HG02610 (cell line): ENCODE results near the gene TPO.
"Not testable (repeated sequence)": the region's sequence is repeated elsewhere in the genome, so short reads cannot be mapped to it uniquely, and the experiment has no call there.

ENCODE experiments used
- ATAC-seq: cut with Tn5 transposase; IDR thresholded peaks from one replicate; pipeline ENCODE4 v1.9.1; 2021; ENCODE audit warnings: mild to moderate bottlenecking, moderate library complexity; ENCODE audit not compliant: unreplicated experiment

TPO gene

GRCh38 chr2:1413156-1413710 lies at the start of gene TPO:
TSS of gene TPO (plus strand) at chr2:1413463. CDS start at chr2:1414409, 946 bp downstream.
- ATAC-seq = no peak

GRCh38 chr2:1366546-1367134 lies 46.6 kb upstream of the TPO start:
- no peak for ATAC-seq

- ATAC-seq = no peak
These were observed 45.7 kb upstream of the TPO start for GRCh38 chr2:1367601-1368000.

- no peak for ATAC-seq
These were observed 43.4 kb upstream of the TPO start for GRCh38 chr2:1369905-1370304.

- no peak for ATAC-seq
These were observed 42.8 kb upstream of the TPO start for GRCh38 chr2:1370461-1370860.

GRCh38 chr2:1371082-1371481 lies 42.2 kb upstream of the TPO start:
- no peak for ATAC-seq

GRCh38 chr2:1373830-1374229 lies 39.4 kb upstream of the TPO start:
- ATAC-seq = no peak

GRCh38 chr2:1374287-1374686 lies 39.0 kb upstream of the TPO start:
- ATAC-seq = no peak

GRCh38 chr2:1375794-1376193 lies 37.5 kb upstream of the TPO start:
- ATAC-seq = no peak

GRCh38 chr2:1377473-1377872 lies 35.8 kb upstream of the TPO start:
- ATAC-seq = no peak

- no peak for ATAC-seq
These were observed 34.7 kb upstream of the TPO start for GRCh38 chr2:1378456-1379150.

- no peak for ATAC-seq
These were observed 31.6 kb upstream of the TPO start for GRCh38 chr2:1381644-1382043.

- ATAC-seq = not testable (repeated sequence)
These were observed 25.1 kb upstream of the TPO start for GRCh38 chr2:1387954-1388725.

GRCh38 chr2:1390118-1390517 lies 23.1 kb upstream of the TPO start:
- ATAC-seq = not testable (repeated sequence)

- ATAC-seq = no peak
These were observed 19.9 kb upstream of the TPO start for GRCh38 chr2:1393321-1393720.

- no peak for ATAC-seq
These were observed 18.4 kb upstream of the TPO start for GRCh38 chr2:1394709-1395408.

- ATAC-seq = no peak
These were observed 15.9 kb upstream of the TPO start for GRCh38 chr2:1397350-1397749.

GRCh38 chr2:1398191-1398590 lies 15.1 kb upstream of the TPO start:
- ATAC-seq = no peak

GRCh38 chr2:1400943-1401735 lies 12.1 kb upstream of the TPO start:
- no peak for ATAC-seq

GRCh38 chr2:1402064-1402463 lies 11.2 kb upstream of the TPO start:
- ATAC-seq = no peak
